Endothelial cell of umbilical vein (primary cell): ENCODE measurements around the gene PLA2G4E.

Experiments
- EZH2 ChIP-seq: IDR thresholded peaks from 2 replicates; pipeline ENCODE4 v1.6.1; 2012; ENCODE audit warnings: borderline replicate concordance, low read depth, mild to moderate bottlenecking, moderate library complexity, low read length, inconsistent platforms; ENCODE audit not compliant: severe bottlenecking
- TF ChIP-seq, protein P1 (sequence below): IDR thresholded peaks from 2 replicates; pipeline ENCODE4 v1.6.1; 2011; ENCODE audit not compliant: insufficient read depth, insufficient read length
- TF ChIP-seq, protein P2 (sequence below), 2 donors: IDR thresholded peaks; 1 replicate in 1 of 2; 2 replicates in 1 of 2; pipeline ENCODE4 v1.5.1; 2011; ENCODE audit warnings: low read length in 2 of 2, mild to moderate bottlenecking in 2 of 2, moderate library complexity in 2 of 2, control low read depth in 1 of 2, inconsistent platforms in 1 of 2, low read depth in 1 of 2; ENCODE audit not compliant: insufficient read depth in 1 of 2; ENCODE audit errors: extremely low read depth in 1 of 2

DNA sequence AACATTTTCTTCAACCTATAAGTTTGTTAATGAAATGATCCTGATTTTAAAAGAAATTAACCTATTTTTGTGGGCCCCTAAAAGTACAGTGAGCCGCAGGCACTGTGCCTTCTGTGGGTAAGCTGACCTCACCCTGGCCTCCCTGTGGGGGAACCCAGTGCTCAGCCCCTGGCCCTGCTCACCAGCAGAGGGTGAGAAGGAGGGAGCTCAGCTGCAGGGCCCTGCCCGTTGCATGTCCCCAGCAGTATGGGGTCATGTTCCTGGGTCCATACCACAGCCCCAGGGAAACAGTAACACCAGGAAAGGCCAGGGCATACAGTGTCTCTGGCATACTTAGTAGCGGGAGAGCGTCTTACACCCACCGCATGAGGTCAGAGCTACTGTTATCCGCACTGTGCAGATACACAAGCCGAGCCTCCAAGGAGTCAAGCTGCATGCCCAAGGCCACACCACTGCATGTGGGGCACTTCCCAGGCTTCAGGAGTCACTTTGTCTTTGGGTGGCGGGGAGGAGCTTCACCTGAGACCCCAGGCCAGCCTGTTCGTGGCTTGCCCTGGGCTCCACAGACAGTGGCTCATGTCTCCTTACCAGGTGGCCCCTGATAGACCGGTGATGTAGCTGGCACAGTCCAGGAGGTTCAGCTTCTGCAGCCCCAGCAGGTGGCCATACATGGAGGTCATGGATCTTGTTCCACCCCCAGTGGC is 25.9 kb downstream of the PLA2G4E start:
- TF ChIP-seq, protein P1, sequence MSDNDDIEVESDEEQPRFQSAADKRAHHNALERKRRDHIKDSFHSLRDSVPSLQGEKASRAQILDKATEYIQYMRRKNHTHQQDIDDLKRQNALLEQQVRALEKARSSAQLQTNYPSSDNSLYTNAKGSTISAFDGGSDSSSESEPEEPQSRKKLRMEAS = no peak
- TF ChIP-seq, protein P2, sequence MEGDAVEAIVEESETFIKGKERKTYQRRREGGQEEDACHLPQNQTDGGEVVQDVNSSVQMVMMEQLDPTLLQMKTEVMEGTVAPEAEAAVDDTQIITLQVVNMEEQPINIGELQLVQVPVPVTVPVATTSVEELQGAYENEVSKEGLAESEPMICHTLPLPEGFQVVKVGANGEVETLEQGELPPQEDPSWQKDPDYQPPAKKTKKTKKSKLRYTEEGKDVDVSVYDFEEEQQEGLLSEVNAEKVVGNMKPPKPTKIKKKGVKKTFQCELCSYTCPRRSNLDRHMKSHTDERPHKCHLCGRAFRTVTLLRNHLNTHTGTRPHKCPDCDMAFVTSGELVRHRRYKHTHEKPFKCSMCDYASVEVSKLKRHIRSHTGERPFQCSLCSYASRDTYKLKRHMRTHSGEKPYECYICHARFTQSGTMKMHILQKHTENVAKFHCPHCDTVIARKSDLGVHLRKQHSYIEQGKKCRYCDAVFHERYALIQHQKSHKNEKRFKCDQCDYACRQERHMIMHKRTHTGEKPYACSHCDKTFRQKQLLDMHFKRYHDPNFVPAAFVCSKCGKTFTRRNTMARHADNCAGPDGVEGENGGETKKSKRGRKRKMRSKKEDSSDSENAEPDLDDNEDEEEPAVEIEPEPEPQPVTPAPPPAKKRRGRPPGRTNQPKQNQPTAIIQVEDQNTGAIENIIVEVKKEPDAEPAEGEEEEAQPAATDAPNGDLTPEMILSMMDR (IDR thresholded peaks at IDR 0.05; ENCODE audit: extremely low read depth in 1 of 2, insufficient read depth in 1 of 2, low read depth in 1 of 2, low read length in 2 of 2) = no peak
- TF ChIP-seq EZH2 = no peak
